ENCODE results near the gene SOAT2.

DNA sequence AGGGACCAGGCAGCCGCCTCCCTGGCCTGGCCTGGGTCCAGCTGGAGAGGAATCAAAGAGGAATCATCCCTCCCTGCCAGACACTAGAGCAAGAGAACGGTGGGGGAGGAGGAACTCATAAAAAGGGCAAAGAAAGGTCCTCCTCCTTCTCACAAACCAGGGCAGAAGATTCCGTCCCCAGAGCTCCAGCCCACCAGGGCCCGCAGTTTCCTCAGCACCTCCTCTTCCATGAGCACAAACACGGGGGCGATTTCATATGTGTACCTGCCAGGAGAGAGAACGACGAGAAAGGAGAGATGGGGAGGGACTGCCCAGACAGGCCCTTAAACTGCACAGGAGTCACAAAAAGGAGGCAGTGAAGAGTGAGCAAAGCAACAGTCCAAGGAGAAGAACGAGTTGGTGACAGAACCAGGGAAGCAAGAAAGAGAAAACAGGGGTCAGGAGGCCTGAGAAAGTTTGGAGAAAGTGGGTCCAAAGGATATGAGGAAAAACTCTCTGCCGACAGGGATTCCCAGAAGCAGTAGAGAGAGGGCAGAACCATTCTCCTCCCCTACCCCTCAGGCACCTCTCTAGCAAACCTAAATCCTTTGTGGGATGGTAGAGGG, 68.5 kb downstream of the SOAT2 start:
- TF ChIP-seq, protein P1, sequence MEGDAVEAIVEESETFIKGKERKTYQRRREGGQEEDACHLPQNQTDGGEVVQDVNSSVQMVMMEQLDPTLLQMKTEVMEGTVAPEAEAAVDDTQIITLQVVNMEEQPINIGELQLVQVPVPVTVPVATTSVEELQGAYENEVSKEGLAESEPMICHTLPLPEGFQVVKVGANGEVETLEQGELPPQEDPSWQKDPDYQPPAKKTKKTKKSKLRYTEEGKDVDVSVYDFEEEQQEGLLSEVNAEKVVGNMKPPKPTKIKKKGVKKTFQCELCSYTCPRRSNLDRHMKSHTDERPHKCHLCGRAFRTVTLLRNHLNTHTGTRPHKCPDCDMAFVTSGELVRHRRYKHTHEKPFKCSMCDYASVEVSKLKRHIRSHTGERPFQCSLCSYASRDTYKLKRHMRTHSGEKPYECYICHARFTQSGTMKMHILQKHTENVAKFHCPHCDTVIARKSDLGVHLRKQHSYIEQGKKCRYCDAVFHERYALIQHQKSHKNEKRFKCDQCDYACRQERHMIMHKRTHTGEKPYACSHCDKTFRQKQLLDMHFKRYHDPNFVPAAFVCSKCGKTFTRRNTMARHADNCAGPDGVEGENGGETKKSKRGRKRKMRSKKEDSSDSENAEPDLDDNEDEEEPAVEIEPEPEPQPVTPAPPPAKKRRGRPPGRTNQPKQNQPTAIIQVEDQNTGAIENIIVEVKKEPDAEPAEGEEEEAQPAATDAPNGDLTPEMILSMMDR (IDR thresholded peaks at IDR 0.05): no peak
- TF ChIP-seq POLR2AphosphoS5 (IDR thresholded peaks at IDR 0.05) (no peak), POLR2A (IDR thresholded peaks at IDR 0.05) (no peak)

All from transverse colon (tissue), 4 donors.